HEK293 (cell line): ENCODE results near the gene CCDC178.

Experiments used
- CTCF ChIA-PET: fragments of 350-600 bp; formaldehyde crosslinking; extraction: SDS; loops from one replicate; lab custom pipeline; 2021; ENCODE audit warnings: antibody characterized with exemption; lab: Yijun Ruan, JAX
- POLR2A ChIA-PET: fragments of 300-600 bp; formaldehyde crosslinking; extraction: SDS; loops from one replicate; lab custom pipeline; 2020; ENCODE audit warnings: antibody characterized with exemption, inconsistent platforms; lab: Yijun Ruan, JAX
- H3K27ac ChIP-seq: fragments of 200-500 bp; sonication (Bioruptor generic); 2 replicates; pipeline ENCODE4 v1.5.1; 2014; ENCODE audit warnings: low read depth, low read length, control low read depth, inconsistent platforms; ENCODE audit errors: extremely low read depth
- H3K36me3 ChIP-seq, 2 experiments: fragments of 200-500 bp in 1 of 2; sonication (Bioruptor generic) in 1 of 2; 1 replicate in 1 of 2; 2 replicates in 1 of 2; pipeline ENCODE4 v1.5.1; 2014 to 2017; ENCODE audit warnings: inconsistent platforms in 2 of 2, low read length in 2 of 2; ENCODE audit not compliant: control insufficient read depth in 2 of 2, insufficient read depth in 1 of 2
- H3K4me1 ChIP-seq: fragments of 200-500 bp; sonication (Bioruptor generic); 2 replicates; pipeline ENCODE4 v1.5.1; 2014; ENCODE audit warnings: mild to moderate bottlenecking, low read length, inconsistent platforms; ENCODE audit not compliant: control insufficient read depth, insufficient read depth
- H3K4me3 ChIP-seq: 2 replicates; pipeline ENCODE4 v1.5.1; 2011; ENCODE audit warnings: low read depth, mild to moderate bottlenecking, control low read depth, low read length, moderate library complexity
- H3K9me3 ChIP-seq: fragments of 200-500 bp; sonication (Bioruptor generic); 2 replicates; pipeline ENCODE4 v1.5.1; 2014; ENCODE audit warnings: low read depth, low read length, inconsistent platforms; ENCODE audit not compliant: control insufficient read depth, insufficient read depth
- TSHZ1 ChIP-seq: fragments of 450-650 bp; formaldehyde crosslinking; IDR thresholded peaks from 2 replicates; pipeline ENCODE4 v1.5.1; 2016; ENCODE audit warnings: missing biosample characterization, missing genetic modification characterization, borderline replicate concordance
- ZNF140 ChIP-seq: fragments of 450-650 bp; formaldehyde crosslinking; IDR thresholded peaks from 2 replicates; pipeline ENCODE4 v1.5.1; 2016; ENCODE audit warnings: missing biosample characterization, missing genetic modification characterization
- ZNF19 ChIP-seq: fragments of 450-650 bp; formaldehyde crosslinking; IDR thresholded peaks from 2 replicates; pipeline ENCODE4; 2016; ENCODE audit warnings: missing biosample characterization, missing genetic modification characterization, low read depth
- ZNF266 ChIP-seq: fragments of 450-650 bp; formaldehyde crosslinking; IDR thresholded peaks from 2 replicates; pipeline ENCODE4 v1.5.1; 2016; ENCODE audit warnings: missing biosample characterization, missing genetic modification characterization, low read depth
- ZNF350 ChIP-seq: fragments of 450-650 bp; formaldehyde crosslinking; IDR thresholded peaks from 2 replicates; pipeline ENCODE4 v1.5.0; 2017; ENCODE audit warnings: missing biosample characterization, mild to moderate bottlenecking, missing genetic modification characterization
- ZNF394 ChIP-seq: fragments of 450-650 bp; formaldehyde crosslinking; IDR thresholded peaks from 2 replicates; pipeline ENCODE4 v1.5.1; 2016; ENCODE audit warnings: missing biosample characterization, missing genetic modification characterization, mild to moderate bottlenecking, moderate library complexity, borderline replicate concordance
- ZNF404 ChIP-seq: fragments of 450-650 bp; formaldehyde crosslinking; IDR thresholded peaks from 2 replicates; pipeline ENCODE4 v1.5.1; 2017; ENCODE audit warnings: missing biosample characterization, missing genetic modification characterization
- ZNF423 ChIP-seq: fragments of 450-650 bp; formaldehyde crosslinking; IDR thresholded peaks from 2 replicates; pipeline ENCODE4 v1.5.1; 2016; ENCODE audit warnings: missing biosample characterization, missing genetic modification characterization
- ZNF473 ChIP-seq: fragments of 450-650 bp; formaldehyde crosslinking; IDR thresholded peaks from 2 replicates; pipeline ENCODE4 v1.5.1; 2017; ENCODE audit warnings: missing biosample characterization, missing genetic modification characterization
- ZNF48 ChIP-seq: fragments of 450-650 bp; formaldehyde crosslinking; IDR thresholded peaks from 2 replicates; pipeline ENCODE4 v1.5.1; 2016; ENCODE audit warnings: missing biosample characterization, missing genetic modification characterization
- ZNF518A ChIP-seq: fragments of 450-650 bp; formaldehyde crosslinking; conservative IDR thresholded peaks from 2 replicates; pipeline ENCODE4 v1.5.1; 2016; ENCODE audit warnings: low read depth, missing biosample characterization, missing genetic modification characterization
- ZNF555 ChIP-seq: fragments of 450-650 bp; formaldehyde crosslinking; conservative IDR thresholded peaks from 2 replicates; pipeline ENCODE4 v1.5.1; 2017; ENCODE audit warnings: missing biosample characterization, mild to moderate bottlenecking, missing genetic modification characterization, inconsistent platforms
- ZNF560 ChIP-seq: fragments of 450-650 bp; formaldehyde crosslinking; IDR thresholded peaks from 2 replicates; pipeline ENCODE4 v1.5.1; 2017; ENCODE audit warnings: missing biosample characterization, missing genetic modification characterization, borderline replicate concordance
- ZNF623 ChIP-seq: fragments of 450-650 bp; formaldehyde crosslinking; IDR thresholded peaks from 2 replicates; pipeline ENCODE4 v1.5.1; 2016; ENCODE audit warnings: missing biosample characterization, missing genetic modification characterization
- ZNF701 ChIP-seq: fragments of 450-650 bp; formaldehyde crosslinking; IDR thresholded peaks from 2 replicates; pipeline ENCODE4 v1.5.1; 2016; ENCODE audit warnings: missing biosample characterization, missing genetic modification characterization
- ZNF747 ChIP-seq: fragments of 450-650 bp; formaldehyde crosslinking; IDR thresholded peaks from 2 replicates; pipeline ENCODE4 v1.5.1; 2016; ENCODE audit warnings: missing biosample characterization, missing genetic modification characterization
- ZNF792 ChIP-seq: fragments of 450-650 bp; formaldehyde crosslinking; IDR thresholded peaks from 2 replicates; pipeline ENCODE4 v1.5.1; 2016; ENCODE audit warnings: missing biosample characterization, missing genetic modification characterization

CCDC178 gene

GRCh38 chr18:33282142-33282541, 158.4 kb downstream of the CCDC178 start (continued):
- TF ChIP-seq ZNF518A (tag by site-specific recombination), result no peak
- TF ChIP-seq, all 188 proteins: peak for 0

- no peak overlapping the region for H3K4me3 ChIP-seq
- no peaks in the 10 kb centered on the region for H3K9me3 ChIP-seq
- no peak for TF ChIP-seq ZNF747 (tag by site-specific recombination)
- TF ChIP-seq ZNF423 (tag by site-specific recombination), result no peak
- no peak for TF ChIP-seq ZNF266 (tag by site-specific recombination)
- no peak for TF ChIP-seq ZNF19 (tag by site-specific recombination)
- no peak for TF ChIP-seq ZNF350 (tag by site-specific recombination)
- no peak for TF ChIP-seq ZNF792
- no peak for TF ChIP-seq ZNF701 (tag by site-specific recombination)
- TF ChIP-seq, all 188 proteins: peak for 0
- no peak overlapping the region for H3K27ac ChIP-seq
- ChIA-PET CTCF (no interaction called here), POLR2A (no interaction called here)
- no peaks in the 10 kb centered on the region for H3K4me1 ChIP-seq
- no peaks in the 10 kb centered on the region for H3K36me3 ChIP-seq
Measured at GRCh38 chr18:33277431-33277830, 163.1 kb downstream of the CCDC178 start.

DNA sequence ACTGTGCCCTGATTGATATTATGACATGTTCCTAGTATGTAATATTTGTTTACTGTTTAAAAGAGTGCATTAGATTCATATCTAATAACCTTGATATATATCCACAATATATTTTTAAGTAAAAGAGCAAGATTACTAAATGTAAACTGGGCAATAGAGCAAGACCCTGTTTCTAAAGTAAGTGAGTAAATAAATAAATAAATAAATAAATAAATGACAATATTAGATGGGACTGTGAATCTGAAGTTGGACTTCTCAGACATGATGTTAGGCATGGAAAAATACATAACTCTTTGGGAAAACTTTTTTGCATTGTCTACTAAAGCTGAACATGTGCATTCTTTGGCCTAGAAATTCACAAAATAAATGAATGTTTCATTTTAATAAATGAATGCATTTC, 164.7 kb downstream of the CCDC178 start:
- H3K9me3 ChIP-seq, result no peaks in the 10 kb centered on the region
- ChIA-PET POLR2A (no interaction called here), CTCF (no interaction called here)
- H3K36me3 ChIP-seq, result no peaks in the 10 kb centered on the region
- no peak overlapping the region for H3K4me3 ChIP-seq
- H3K27ac ChIP-seq, result no peak overlapping the region
- no peaks in the 10 kb centered on the region for H3K4me1 ChIP-seq
- peak; percentile 34 for TF ChIP-seq ZNF555 (tag by site-specific recombination)
- TF ChIP-seq ZNF560, result peak; percentile 32; the same call in 1 of the 2 replicates
- TF ChIP-seq ZNF394 (tag by site-specific recombination), result peak; percentile 67; the same call in 1 of the 2 replicates
- TF ChIP-seq ZNF140 (tag by site-specific recombination), result peak; percentile 35; the same call in 1 of the 2 replicates
- TF ChIP-seq ZNF473 (tag by site-specific recombination), result no peak
- 0 out of 2 replicates have a peak, but pooled peaks have one; percentile 22 for TF ChIP-seq ZNF623
- no peak for TF ChIP-seq ZNF48 (tag by site-specific recombination)
- TF ChIP-seq ZNF518A (tag by site-specific recombination), result peak; percentile 62
- TF ChIP-seq TSHZ1 (tag by site-specific recombination), result no peak
- TF ChIP-seq ZNF404, result 0 out of 2 replicates have a peak, but pooled peaks have one; percentile 60
